Liver (tissue), 9 donors: Measurements from ENCODE around the gene SPOP. TPM values are rescaled to one million over a fixed set of nuclear protein-coding genes. Genes with fewer than 3 reads are reported as not detected.

Experiments
- DNase-seq: peaks from one replicate; pipeline ENCODE4 v3.0.0-alpha.2; 2017; ENCODE audit warnings: low spot score
- H3K27ac ChIP-seq, 2 donors: one replicate each; pipeline ENCODE4 v1.7.0; 2013; ENCODE audit warnings: inconsistent platforms in 2 of 2, low read length in 2 of 2, control low read depth in 1 of 2, low read depth in 1 of 2, mild to moderate bottlenecking in 1 of 2
- H3K27me3 ChIP-seq, 4 donors: one replicate each; pipeline versions ENCODE4 v1.6.1 to v1.7.0; 2013; ENCODE audit warnings: low read length in 3 of 4, inconsistent platforms in 1 of 4, mild to moderate bottlenecking in 1 of 4, moderate library complexity in 1 of 4; ENCODE audit not compliant: control insufficient read depth in 4 of 4, insufficient read depth in 4 of 4
- H3K36me3 ChIP-seq, 4 donors: one replicate each; pipeline versions ENCODE4 v1.6.1 to v1.7.0; 2013; ENCODE audit warnings: low read length in 3 of 4, mild to moderate bottlenecking in 3 of 4, low read depth in 1 of 4, moderate library complexity in 1 of 4; ENCODE audit not compliant: control insufficient read depth in 4 of 4, insufficient read depth in 3 of 4
- H3K4me1 ChIP-seq, 4 donors: one replicate each; pipeline versions ENCODE4 v1.6.1 to v1.7.0; 2013; ENCODE audit warnings: low read length in 3 of 4, mild to moderate bottlenecking in 3 of 4, moderate library complexity in 1 of 4; ENCODE audit not compliant: control insufficient read depth in 4 of 4, insufficient read depth in 4 of 4
- H3K4me3 ChIP-seq, 3 donors: one replicate each; pipeline versions ENCODE4 v1.6.1 to v1.7.0; 2013; ENCODE audit warnings: low read length in 3 of 3, control low read depth in 1 of 3, low read depth in 1 of 3, mild to moderate bottlenecking in 1 of 3
- H3K9ac ChIP-seq, 2 donors: one replicate each; pipeline ENCODE4 v1.7.0; 2013; ENCODE audit warnings: low read length in 2 of 2, mild to moderate bottlenecking in 2 of 2, moderate library complexity in 2 of 2, control low read depth in 1 of 2, low read depth in 1 of 2
- H3K9me3 ChIP-seq, 4 donors: one replicate each; pipeline versions ENCODE4 v1.6.1 to v1.7.0; 2013; ENCODE audit warnings: low read length in 3 of 4; ENCODE audit not compliant: control insufficient read depth in 4 of 4
- EGR1 ChIP-seq, 2 donors: IDR thresholded peaks; 2 replicates each; pipeline ENCODE4 v1.6.1; 2016 to 2018; ENCODE audit warnings: antibody characterized with exemption in 2 of 2, low read depth in 2 of 2
- FOXA1 ChIP-seq: IDR thresholded peaks from 2 replicates; pipeline ENCODE4 v1.6.1; 2016; ENCODE audit warnings: antibody characterized with exemption
- FOXA2 ChIP-seq: IDR thresholded peaks from 2 replicates; pipeline ENCODE4 v1.6.1; 2016; ENCODE audit warnings: antibody characterized with exemption
- GABPA ChIP-seq, 2 donors: IDR thresholded peaks in 1 of 2; conservative IDR thresholded peaks in 1 of 2; 2 replicates each; pipeline ENCODE4 v1.6.1; 2016; ENCODE audit warnings: antibody characterized with exemption in 2 of 2, mild to moderate bottlenecking in 1 of 2, moderate library complexity in 1 of 2
- HNF4A ChIP-seq, 2 donors: conservative IDR thresholded peaks; 2 replicates each; pipeline ENCODE4 v1.6.1; 2016; ENCODE audit warnings: antibody characterized with exemption in 2 of 2, mild to moderate bottlenecking in 2 of 2
- HNF4G ChIP-seq: IDR thresholded peaks from 2 replicates; pipeline ENCODE4 v1.6.1; 2016; ENCODE audit warnings: antibody characterized with exemption
- JUND ChIP-seq, 2 donors: IDR thresholded peaks; 2 replicates each; pipeline ENCODE4 v1.6.1; 2016; ENCODE audit warnings: antibody characterized with exemption in 2 of 2
- NR2F2 ChIP-seq: IDR thresholded peaks from 2 replicates; pipeline ENCODE4 v1.6.1; 2016; ENCODE audit warnings: antibody characterized with exemption
- RXRA ChIP-seq, 2 donors: IDR thresholded peaks; 2 replicates each; pipeline ENCODE4 v1.6.1; 2017 to 2018; ENCODE audit warnings: antibody characterized with exemption in 2 of 2, mild to moderate bottlenecking in 1 of 2
- SP1 ChIP-seq: IDR thresholded peaks from 2 replicates; pipeline ENCODE4 v1.6.1; 2018; ENCODE audit warnings: antibody characterized with exemption, mild to moderate bottlenecking
- TAF1 ChIP-seq: conservative IDR thresholded peaks from 2 replicates; pipeline ENCODE4 v1.6.1; 2016; ENCODE audit warnings: antibody characterized with exemption, mild to moderate bottlenecking
- YY1 ChIP-seq: IDR thresholded peaks from 2 replicates; pipeline ENCODE4 v1.6.1; 2016; ENCODE audit warnings: antibody characterized with exemption, mild to moderate bottlenecking
- WGBS: extraction: QIAGEN DNeasy Blood & Tissue Kit; methylation state at CpG from one replicate; pipeline ENCODE4 v1.1.7; 2013; 5-methylcytosine and 5-hydroxymethylcytosine counted together
- polyA plus RNA-seq, 2 donors: library from polyadenylated mRNA; stranded (reverse) in 1 of 2; unstranded in 1 of 2; fragments of 200-250 nt in 1 of 2; fragments of >200 nt in 1 of 2; fragmentation: Nextera tagmentation in 1 of 2; extraction: Ambion mirVana in 1 of 2; gene quantifications; one replicate each; pipeline versions ENCODE4 v1.2.1 to v1.2.3, GENCODE V29; 2013 to 2015
- total RNA-seq, 2 donors: library from RNA; depleted of rRNA; stranded (reverse); fragments of >200 nt; gene quantifications; one replicate each; pipeline ENCODE4 v1.2.3, GENCODE V29; 2014
- TF ChIP-seq, protein P1 (sequence below): IDR thresholded peaks from 2 replicates; pipeline ENCODE4 v1.6.1; 2016; ENCODE audit warnings: antibody characterized with exemption
- TF ChIP-seq, protein P2 (sequence below): IDR thresholded peaks from 2 replicates; pipeline ENCODE4 v1.6.1; 2016; ENCODE audit warnings: antibody characterized with exemption
- TF ChIP-seq, protein P3 (sequence below): fragments of 150-350 bp; IDR thresholded peaks from 2 replicates; pipeline ENCODE4 v1.5.1; 2017; ENCODE audit warnings: improper control_type of control experiment, low read depth, low read length; ENCODE audit not compliant: missing input control
- TF ChIP-seq, protein P4 (sequence below): IDR thresholded peaks from 2 replicates; pipeline ENCODE4 v1.6.1; 2016; ENCODE audit warnings: antibody characterized with exemption
- TF ChIP-seq, protein P5 (sequence below): IDR thresholded peaks from 2 replicates; pipeline ENCODE4 v1.6.1; 2016; ENCODE audit warnings: antibody characterized with exemption, mild to moderate bottlenecking
- donor health status: healthy.
- donor health status: healthy.
- donor health status: healthy.
- donor health status: healthy.
- donor health status: healthy.

SPOP gene
- total and polyA plus RNA-seq, 4 donors, result 21.6 to 50.8 (median 42.4) TPM

DNA sequence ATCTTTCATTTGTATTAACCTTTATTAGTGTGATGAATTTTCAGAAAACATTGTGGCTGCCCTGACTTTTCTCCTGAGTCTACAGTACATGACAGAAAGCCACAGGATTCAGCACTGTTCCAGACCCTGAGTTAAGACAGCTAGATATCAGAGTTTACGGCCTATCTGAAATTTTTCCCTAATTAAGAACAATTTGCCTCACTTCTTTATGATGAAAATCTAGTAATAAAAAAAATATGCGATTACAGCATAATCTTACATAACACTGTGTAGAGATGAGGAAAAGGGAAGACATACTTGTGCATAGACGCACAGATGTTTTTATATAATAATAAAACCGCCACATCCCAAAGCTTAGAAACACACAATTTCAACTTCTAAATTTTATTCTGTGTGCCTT is 7.3 kb downstream of the SPOP start:
- Histone ChIP-seq H3K9me3 (no peaks in the 10 kb centered on the region), H3K27me3 (no peaks in the 10 kb centered on the region), H3K4me1 (peaks cover under 1 to 14% (median 6%) of the 10 kb centered on the region in 4 donors), H3K27ac (no peak overlapping the region), H3K4me3 (no peak overlapping the region), H3K36me3 (no peaks in the 10 kb centered on the region), H3K9ac (no peak overlapping the region)
- no peak for TF ChIP-seq FOXA2
- TF ChIP-seq, protein P1, sequence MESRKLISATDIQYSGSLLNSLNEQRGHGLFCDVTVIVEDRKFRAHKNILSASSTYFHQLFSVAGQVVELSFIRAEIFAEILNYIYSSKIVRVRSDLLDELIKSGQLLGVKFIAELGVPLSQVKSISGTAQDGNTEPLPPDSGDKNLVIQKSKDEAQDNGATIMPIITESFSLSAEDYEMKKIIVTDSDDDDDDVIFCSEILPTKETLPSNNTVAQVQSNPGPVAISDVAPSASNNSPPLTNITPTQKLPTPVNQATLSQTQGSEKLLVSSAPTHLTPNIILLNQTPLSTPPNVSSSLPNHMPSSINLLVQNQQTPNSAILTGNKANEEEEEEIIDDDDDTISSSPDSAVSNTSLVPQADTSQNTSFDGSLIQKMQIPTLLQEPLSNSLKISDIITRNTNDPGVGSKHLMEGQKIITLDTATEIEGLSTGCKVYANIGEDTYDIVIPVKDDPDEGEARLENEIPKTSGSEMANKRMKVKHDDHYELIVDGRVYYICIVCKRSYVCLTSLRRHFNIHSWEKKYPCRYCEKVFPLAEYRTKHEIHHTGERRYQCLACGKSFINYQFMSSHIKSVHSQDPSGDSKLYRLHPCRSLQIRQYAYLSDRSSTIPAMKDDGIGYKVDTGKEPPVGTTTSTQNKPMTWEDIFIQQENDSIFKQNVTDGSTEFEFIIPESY, result no peak
- TF ChIP-seq HNF4A (conservative IDR thresholded peaks at IDR 0.05), result no peak
- no peak for TF ChIP-seq RXRA (IDR thresholded peaks at IDR 0.05)
- 87% methylated on average over 4 of the region's 4 CpGs for WGBS
- DNase-seq, result no peak

DNA sequence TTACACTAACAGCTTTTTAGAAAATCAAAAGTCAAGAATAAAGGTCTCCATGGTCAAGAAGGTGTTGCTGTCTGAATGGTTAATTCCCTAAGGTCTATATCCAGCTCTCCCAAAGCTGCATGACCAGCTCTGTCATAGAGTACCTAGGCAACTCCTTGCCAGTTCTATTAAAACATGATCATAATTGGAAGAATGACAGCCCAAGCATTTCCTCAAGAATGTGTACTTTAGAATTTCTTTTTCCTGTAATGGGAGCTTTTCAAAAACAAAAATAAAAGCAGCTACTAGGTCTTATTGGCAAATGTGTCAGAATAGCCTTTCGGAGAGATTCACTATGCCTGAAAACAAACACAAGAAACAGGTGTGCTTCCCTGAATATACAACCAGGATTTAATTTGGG is 7.9 kb downstream of the SPOP start:
- H3K4me1 ChIP-seq, result peaks cover 0 to 8% (median 4%) of the 10 kb centered on the region in 4 donors
- 82% methylated on average over 1 of the region's 1 CpG for WGBS
- H3K4me3 ChIP-seq, result no peak overlapping the region
- H3K27ac ChIP-seq, result no peak overlapping the region
- no peaks in the 10 kb centered on the region for H3K27me3 ChIP-seq
- no peaks in the 10 kb centered on the region for H3K9me3 ChIP-seq
- no peak for DNase-seq
- no peak overlapping the region for H3K9ac ChIP-seq
- no peak for TF ChIP-seq JUND (IDR thresholded peaks at IDR 0.05)
- no peak for TF ChIP-seq NR2F2
- TF ChIP-seq, protein P2, sequence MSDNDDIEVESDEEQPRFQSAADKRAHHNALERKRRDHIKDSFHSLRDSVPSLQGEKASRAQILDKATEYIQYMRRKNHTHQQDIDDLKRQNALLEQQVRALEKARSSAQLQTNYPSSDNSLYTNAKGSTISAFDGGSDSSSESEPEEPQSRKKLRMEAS, result no peak
- TF ChIP-seq, protein P3, sequence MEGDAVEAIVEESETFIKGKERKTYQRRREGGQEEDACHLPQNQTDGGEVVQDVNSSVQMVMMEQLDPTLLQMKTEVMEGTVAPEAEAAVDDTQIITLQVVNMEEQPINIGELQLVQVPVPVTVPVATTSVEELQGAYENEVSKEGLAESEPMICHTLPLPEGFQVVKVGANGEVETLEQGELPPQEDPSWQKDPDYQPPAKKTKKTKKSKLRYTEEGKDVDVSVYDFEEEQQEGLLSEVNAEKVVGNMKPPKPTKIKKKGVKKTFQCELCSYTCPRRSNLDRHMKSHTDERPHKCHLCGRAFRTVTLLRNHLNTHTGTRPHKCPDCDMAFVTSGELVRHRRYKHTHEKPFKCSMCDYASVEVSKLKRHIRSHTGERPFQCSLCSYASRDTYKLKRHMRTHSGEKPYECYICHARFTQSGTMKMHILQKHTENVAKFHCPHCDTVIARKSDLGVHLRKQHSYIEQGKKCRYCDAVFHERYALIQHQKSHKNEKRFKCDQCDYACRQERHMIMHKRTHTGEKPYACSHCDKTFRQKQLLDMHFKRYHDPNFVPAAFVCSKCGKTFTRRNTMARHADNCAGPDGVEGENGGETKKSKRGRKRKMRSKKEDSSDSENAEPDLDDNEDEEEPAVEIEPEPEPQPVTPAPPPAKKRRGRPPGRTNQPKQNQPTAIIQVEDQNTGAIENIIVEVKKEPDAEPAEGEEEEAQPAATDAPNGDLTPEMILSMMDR, result no peak
- TF ChIP-seq, protein P4, sequence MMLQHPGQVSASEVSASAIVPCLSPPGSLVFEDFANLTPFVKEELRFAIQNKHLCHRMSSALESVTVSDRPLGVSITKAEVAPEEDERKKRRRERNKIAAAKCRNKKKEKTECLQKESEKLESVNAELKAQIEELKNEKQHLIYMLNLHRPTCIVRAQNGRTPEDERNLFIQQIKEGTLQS, result no peak
- TF ChIP-seq, protein P5, sequence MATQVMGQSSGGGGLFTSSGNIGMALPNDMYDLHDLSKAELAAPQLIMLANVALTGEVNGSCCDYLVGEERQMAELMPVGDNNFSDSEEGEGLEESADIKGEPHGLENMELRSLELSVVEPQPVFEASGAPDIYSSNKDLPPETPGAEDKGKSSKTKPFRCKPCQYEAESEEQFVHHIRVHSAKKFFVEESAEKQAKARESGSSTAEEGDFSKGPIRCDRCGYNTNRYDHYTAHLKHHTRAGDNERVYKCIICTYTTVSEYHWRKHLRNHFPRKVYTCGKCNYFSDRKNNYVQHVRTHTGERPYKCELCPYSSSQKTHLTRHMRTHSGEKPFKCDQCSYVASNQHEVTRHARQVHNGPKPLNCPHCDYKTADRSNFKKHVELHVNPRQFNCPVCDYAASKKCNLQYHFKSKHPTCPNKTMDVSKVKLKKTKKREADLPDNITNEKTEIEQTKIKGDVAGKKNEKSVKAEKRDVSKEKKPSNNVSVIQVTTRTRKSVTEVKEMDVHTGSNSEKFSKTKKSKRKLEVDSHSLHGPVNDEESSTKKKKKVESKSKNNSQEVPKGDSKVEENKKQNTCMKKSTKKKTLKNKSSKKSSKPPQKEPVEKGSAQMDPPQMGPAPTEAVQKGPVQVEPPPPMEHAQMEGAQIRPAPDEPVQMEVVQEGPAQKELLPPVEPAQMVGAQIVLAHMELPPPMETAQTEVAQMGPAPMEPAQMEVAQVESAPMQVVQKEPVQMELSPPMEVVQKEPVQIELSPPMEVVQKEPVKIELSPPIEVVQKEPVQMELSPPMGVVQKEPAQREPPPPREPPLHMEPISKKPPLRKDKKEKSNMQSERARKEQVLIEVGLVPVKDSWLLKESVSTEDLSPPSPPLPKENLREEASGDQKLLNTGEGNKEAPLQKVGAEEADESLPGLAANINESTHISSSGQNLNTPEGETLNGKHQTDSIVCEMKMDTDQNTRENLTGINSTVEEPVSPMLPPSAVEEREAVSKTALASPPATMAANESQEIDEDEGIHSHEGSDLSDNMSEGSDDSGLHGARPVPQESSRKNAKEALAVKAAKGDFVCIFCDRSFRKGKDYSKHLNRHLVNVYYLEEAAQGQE, result no peak
- no peaks in the 10 kb centered on the region for H3K36me3 ChIP-seq

DNA sequence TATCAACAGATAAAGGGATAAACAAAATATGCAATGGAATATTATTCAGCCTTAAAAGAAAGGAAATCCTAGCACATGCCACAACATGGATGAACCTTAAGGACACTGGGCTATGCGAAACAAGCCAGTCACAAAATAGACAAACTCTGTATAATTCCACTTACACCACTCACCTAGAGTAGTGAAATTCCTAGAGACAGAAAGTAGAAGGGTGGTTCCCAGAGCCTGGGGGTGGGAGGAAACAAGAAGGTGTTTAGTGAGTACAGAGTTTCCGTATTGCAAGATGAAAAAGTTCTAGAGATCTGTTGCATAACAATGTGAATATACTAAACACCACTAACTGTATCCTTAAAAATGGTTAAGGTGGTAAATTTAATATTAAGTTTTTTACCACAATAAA is 10.0 kb downstream of the SPOP start:
- DNase-seq, result no peak
- H3K36me3 ChIP-seq, result no peaks in the 10 kb centered on the region
- H3K9me3 ChIP-seq, result no peaks in the 10 kb centered on the region
- H3K4me1 ChIP-seq, result peaks cover 0 to 5% (median 0%) of the 10 kb centered on the region in 4 donors
- no peak overlapping the region for H3K4me3 ChIP-seq
- 81% methylated on average over 2 of the region's 2 CpGs for WGBS
- H3K27me3 ChIP-seq, result no peaks in the 10 kb centered on the region
- H3K27ac ChIP-seq, result no peak overlapping the region
- no peak overlapping the region for H3K9ac ChIP-seq
- TF ChIP-seq FOXA2 (no peak), TAF1 (no peak), JUND (IDR thresholded peaks at IDR 0.05) (no peak), YY1 (no peak), EGR1 (IDR thresholded peaks at IDR 0.05; ENCODE audit: low read depth in 2 of 2) (no peak), GABPA (IDR thresholded peaks at IDR 0.05 in 1 of 2, conservative IDR thresholded peaks at IDR 0.05 in 1 of 2) (no peak), HNF4A (conservative IDR thresholded peaks at IDR 0.05) (no peak), RXRA (IDR thresholded peaks at IDR 0.05) (no peak), SP1 (no peak), NR2F2 (no peak), FOXA1 (no peak), HNF4G (no peak)
- TF ChIP-seq, protein P3, result no peak
- TF ChIP-seq, protein P4, result no peak
